Astrocyte (in vitro differentiated cells and primary cell): ENCODE data around the gene CASK. TPM values are rescaled to one million over a fixed set of nuclear protein-coding genes. Genes with fewer than 3 reads are reported as not detected.
"Not testable (repeated sequence)": the region's sequence is repeated elsewhere in the genome, so short reads cannot be mapped to it uniquely, and the experiment has no call there.

Experiments
- DNase-seq: peaks from one replicate; pipeline ENCODE4 v3.0.0-alpha.2; 2010; ENCODE audit warnings: low read depth
- FAIRE-seq: peaks from 2 replicates; lab custom pipeline; 2011; peaks lifted over from hg19 to GRCh38; lab: Jason Lieb, UNC
- H2AFZ ChIP-seq: 2 replicates; pipeline ENCODE4 v1.6.0; 2012; ENCODE audit warnings: low read depth, low read length, inconsistent platforms
- H3K27ac ChIP-seq: 2 replicates; pipeline ENCODE4 v1.5.1; 2011; ENCODE audit warnings: low read depth, low read length, inconsistent platforms
- H3K27me3 ChIP-seq: 2 replicates; pipeline ENCODE4 v1.6.0; 2011; ENCODE audit warnings: low read length, inconsistent platforms; ENCODE audit not compliant: insufficient read depth
- H3K36me3 ChIP-seq: 2 replicates; pipeline ENCODE4 v1.5.1; 2011; ENCODE audit warnings: low read length, inconsistent platforms; ENCODE audit not compliant: insufficient read depth
- H3K4me1 ChIP-seq: 2 replicates; pipeline ENCODE4 v1.5.1; 2011; ENCODE audit warnings: low read length, inconsistent platforms; ENCODE audit not compliant: insufficient read depth
- H3K4me2 ChIP-seq: 2 replicates; pipeline ENCODE4 v1.6.0; 2012; ENCODE audit warnings: low read length, inconsistent platforms
- H3K4me3 ChIP-seq: 2 replicates; pipeline ENCODE4 v1.5.1; 2011; ENCODE audit warnings: low read depth, mild to moderate bottlenecking, low read length, inconsistent platforms; ENCODE audit not compliant: insufficient read depth
- H3K79me2 ChIP-seq: 2 replicates; pipeline ENCODE4 v1.6.0; 2012; ENCODE audit warnings: mild to moderate bottlenecking, low read length, inconsistent platforms; ENCODE audit not compliant: insufficient read depth
- H3K9ac ChIP-seq: 2 replicates; pipeline ENCODE4 v1.6.0; 2012; ENCODE audit warnings: mild to moderate bottlenecking, low read length, inconsistent platforms
- H3K9me3 ChIP-seq: 2 replicates; pipeline ENCODE4 v1.5.1; 2012; ENCODE audit warnings: low read depth, mild to moderate bottlenecking, low read length, inconsistent platforms; ENCODE audit not compliant: insufficient read depth
- H4K20me1 ChIP-seq: 2 replicates; pipeline ENCODE4 v1.6.0; 2012; ENCODE audit warnings: low read length, inconsistent platforms; ENCODE audit not compliant: insufficient read depth
- H3K27ac Mint-ChIP-seq: one replicate; pipeline ENCODE4 v1.8.0; 2021; ENCODE audit warnings: mild to moderate bottlenecking, mixed read lengths; ENCODE audit not compliant: unreplicated experiment
- H3K27me3 Mint-ChIP-seq: one replicate; pipeline ENCODE4 v1.8.0; 2021; ENCODE audit warnings: low read depth, mixed read lengths; ENCODE audit not compliant: unreplicated experiment
- H3K36me3 Mint-ChIP-seq: one replicate; pipeline ENCODE4 v1.8.0; 2021; ENCODE audit warnings: low read depth, mixed read lengths; ENCODE audit not compliant: unreplicated experiment
- H3K4me1 Mint-ChIP-seq: one replicate; pipeline ENCODE4 v1.8.0; 2021; ENCODE audit warnings: low read depth, mixed read lengths; ENCODE audit not compliant: unreplicated experiment
- H3K4me3 Mint-ChIP-seq: one replicate; pipeline ENCODE4 v1.8.0; 2021; ENCODE audit warnings: mild to moderate bottlenecking, moderate library complexity, mixed read lengths; ENCODE audit not compliant: unreplicated experiment
- H3K9me3 Mint-ChIP-seq: one replicate; pipeline ENCODE4 v1.8.0; 2021; ENCODE audit warnings: mild to moderate bottlenecking, mixed read lengths; ENCODE audit not compliant: unreplicated experiment
- EZH2 ChIP-seq: IDR thresholded peaks from 2 replicates; pipeline ENCODE4 v1.6.1; 2012; ENCODE audit warnings: mild to moderate bottlenecking, low read length, inconsistent platforms; ENCODE audit not compliant: insufficient read depth
- total RNA-seq: library from RNA; stranded (reverse); gene quantifications from 2 replicates; pipeline ENCODE4 v1.2.1, GENCODE V29; 2021
- TF ChIP-seq, protein P1 (sequence below): IDR thresholded peaks from 2 replicates; pipeline ENCODE4 v1.5.1; 2011; ENCODE audit warnings: low read depth, mild to moderate bottlenecking, inconsistent platforms, low read length, moderate library complexity; ENCODE audit not compliant: insufficient read depth

The CASK gene
- total RNA-seq, 1 donor from 2014 or later: 99.3 TPM

DNA sequence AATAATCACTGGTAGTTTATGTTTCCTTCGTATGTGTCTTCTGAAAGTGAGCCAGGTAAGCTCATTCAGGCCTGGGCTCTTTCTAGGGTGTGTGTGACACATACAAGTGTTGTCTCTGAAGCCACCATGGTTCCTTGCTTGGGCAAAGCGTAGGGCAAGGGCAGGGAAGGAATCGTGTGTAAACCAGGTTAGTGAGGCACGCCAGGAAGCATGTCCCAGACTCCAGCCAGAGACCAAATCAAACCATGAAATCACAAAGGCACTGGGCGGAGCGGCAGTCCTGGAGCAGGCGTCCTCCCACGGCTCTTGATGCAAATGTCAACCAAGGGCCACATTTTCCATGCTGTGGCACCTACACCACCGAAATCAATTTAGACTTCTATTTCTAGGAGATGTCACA, 409.2 kb downstream of the CASK start:
- Mint-ChIP-seq H3K36me3 (no peaks in the 10 kb centered on the region), H3K4me1 (peaks cover 2% of the 10 kb centered on the region), H3K9me3 (no peaks in the 10 kb centered on the region), H3K27ac (no peak overlapping the region), H3K4me3 (no peak overlapping the region), H3K27me3 (no peaks in the 10 kb centered on the region)
- Histone ChIP-seq H3K4me3 (no peak overlapping the region), H3K79me2 (no peaks in the 10 kb centered on the region), H3K27me3 (no peaks in the 10 kb centered on the region), H3K27ac (no peak overlapping the region), H2AFZ (no peak overlapping the region), H3K9me3 (no peaks in the 10 kb centered on the region), H4K20me1 (no peaks in the 10 kb centered on the region), H3K36me3 (no peaks in the 10 kb centered on the region), H3K4me1 (no peaks in the 10 kb centered on the region), H3K4me2 (no peak overlapping the region), H3K9ac (no peak overlapping the region)
- no peak for TF ChIP-seq EZH2
- TF ChIP-seq, protein P1, sequence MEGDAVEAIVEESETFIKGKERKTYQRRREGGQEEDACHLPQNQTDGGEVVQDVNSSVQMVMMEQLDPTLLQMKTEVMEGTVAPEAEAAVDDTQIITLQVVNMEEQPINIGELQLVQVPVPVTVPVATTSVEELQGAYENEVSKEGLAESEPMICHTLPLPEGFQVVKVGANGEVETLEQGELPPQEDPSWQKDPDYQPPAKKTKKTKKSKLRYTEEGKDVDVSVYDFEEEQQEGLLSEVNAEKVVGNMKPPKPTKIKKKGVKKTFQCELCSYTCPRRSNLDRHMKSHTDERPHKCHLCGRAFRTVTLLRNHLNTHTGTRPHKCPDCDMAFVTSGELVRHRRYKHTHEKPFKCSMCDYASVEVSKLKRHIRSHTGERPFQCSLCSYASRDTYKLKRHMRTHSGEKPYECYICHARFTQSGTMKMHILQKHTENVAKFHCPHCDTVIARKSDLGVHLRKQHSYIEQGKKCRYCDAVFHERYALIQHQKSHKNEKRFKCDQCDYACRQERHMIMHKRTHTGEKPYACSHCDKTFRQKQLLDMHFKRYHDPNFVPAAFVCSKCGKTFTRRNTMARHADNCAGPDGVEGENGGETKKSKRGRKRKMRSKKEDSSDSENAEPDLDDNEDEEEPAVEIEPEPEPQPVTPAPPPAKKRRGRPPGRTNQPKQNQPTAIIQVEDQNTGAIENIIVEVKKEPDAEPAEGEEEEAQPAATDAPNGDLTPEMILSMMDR: no peak
- DNase-seq (no peak), FAIRE-seq (no peak)

DNA sequence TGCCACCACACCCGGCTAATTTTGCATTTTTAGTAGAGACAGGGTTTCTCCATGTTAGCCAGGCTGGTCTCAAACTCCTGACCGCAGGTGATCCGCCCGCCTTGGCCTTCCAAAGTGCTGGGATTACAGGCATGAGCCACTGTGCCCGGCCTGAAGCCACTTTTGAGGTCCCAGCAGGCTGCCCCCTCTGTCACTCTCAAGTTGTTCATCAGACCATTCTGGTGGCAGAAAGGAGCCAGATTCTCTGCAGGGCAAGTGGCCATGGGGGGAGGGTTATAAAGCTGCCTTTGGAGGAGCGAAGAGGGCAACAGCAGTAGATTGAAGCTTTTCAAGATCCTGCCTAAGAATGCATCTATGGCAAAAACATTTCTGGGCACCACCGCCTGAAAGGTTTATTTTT, 410.5 kb downstream of the CASK start:
- H3K36me3 ChIP-seq, H3K27ac ChIP-seq, H3K4me3 Mint-ChIP-seq, H3K79me2 ChIP-seq, H3K9me3 ChIP-seq, H3K36me3 Mint-ChIP-seq, H4K20me1 ChIP-seq, H3K4me2 ChIP-seq, H3K9me3 Mint-ChIP-seq, FAIRE-seq, H3K4me3 ChIP-seq, DNase-seq, H2AFZ ChIP-seq, H3K27me3 ChIP-seq, H3K9ac ChIP-seq, H3K27me3 Mint-ChIP-seq, H3K27ac Mint-ChIP-seq, H3K4me1 Mint-ChIP-seq, H3K4me1 ChIP-seq: not testable (repeated sequence)

DNA sequence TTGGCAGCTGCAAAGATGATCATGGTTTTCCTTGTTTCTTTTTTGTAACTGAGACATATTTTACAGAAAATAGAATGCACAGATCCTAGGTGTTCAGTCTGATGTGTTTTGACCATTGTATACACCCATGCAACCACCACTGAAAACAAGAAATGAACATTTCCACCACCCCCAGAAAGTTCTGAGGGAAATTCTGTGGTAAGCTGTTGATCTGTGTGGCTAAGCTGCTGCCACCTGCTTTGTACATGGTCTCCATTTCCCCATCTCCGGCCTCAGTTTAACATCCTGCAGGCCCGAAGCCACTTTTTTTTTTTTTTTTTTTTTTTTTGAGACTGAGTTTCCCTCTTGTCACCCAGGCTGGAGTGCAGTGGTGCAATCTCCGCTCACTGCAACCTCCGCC, 411.0 kb downstream of the CASK start:
- Histone ChIP-seq H3K36me3 (no peaks in the 10 kb centered on the region), H2AFZ (no peak overlapping the region), H3K4me1 (no peaks in the 10 kb centered on the region), H3K9me3 (no peaks in the 10 kb centered on the region), H3K27ac (no peak overlapping the region), H3K9ac (no peak overlapping the region), H3K79me2 (no peaks in the 10 kb centered on the region), H3K27me3 (no peaks in the 10 kb centered on the region), H4K20me1 (no peaks in the 10 kb centered on the region), H3K4me2 (no peak overlapping the region), H3K4me3 (no peak overlapping the region)
- no peak overlapping the region for H3K4me3 Mint-ChIP-seq
- no peak for FAIRE-seq
- TF ChIP-seq EZH2: no peak
- TF ChIP-seq, protein P1: no peak
- no peaks in the 10 kb centered on the region for H3K36me3 Mint-ChIP-seq
- peaks cover 2% of the 10 kb centered on the region for H3K4me1 Mint-ChIP-seq
- H3K9me3 Mint-ChIP-seq: no peaks in the 10 kb centered on the region
- no peak for DNase-seq
- H3K27me3 Mint-ChIP-seq: no peaks in the 10 kb centered on the region
- no peak overlapping the region for H3K27ac Mint-ChIP-seq
